Measurements from ENCODE around the gene TDP1. TPM values are rescaled to one million over a fixed set of nuclear protein-coding genes. Genes with fewer than 3 reads are reported as not detected.

The TDP1 gene
- total and polyA plus RNA-seq, 2 of the 13 experiments (the other 11 are each of a cell fraction or from before 2014, with no cell fraction given), result 16.4 to 31.2 TPM

GRCh38 chr14:89933002-89933401 lies 22.7 kb upstream of the TDP1 start:
- CTCF ChIA-PET (ENCODE audit: low intra/inter-chr PET ratio, low total read pairs), result no interaction called here
- no peak overlapping the region for H2AFZ ChIP-seq (ENCODE audit: low read length)
- in situ Hi-C loops (cut with HindIII; ENCODE audit: extremely low pct_ligation_motif_present, low pct_unique_long_range_greater_than_20kb), result no loop called here
- TF ChIP-seq ZNF224 (CRISPR knock-in tag; IDR thresholded peaks at IDR 0.05) (no peak), HMGXB3 (CRISPR knock-in tag; IDR thresholded peaks at IDR 0.05; ENCODE audit: borderline replicate concordance) (no peak), ZSCAN25 (CRISPR knock-in tag; IDR thresholded peaks at IDR 0.05) (no peak), ZNF616 (CRISPR knock-in tag; IDR thresholded peaks at IDR 0.05; ENCODE audit: low read depth) (no peak), HOXD1 (CRISPR knock-in tag; IDR thresholded peaks at IDR 0.05) (no peak), PLSCR1 (CRISPR knock-in tag; IDR thresholded peaks at IDR 0.05; ENCODE audit: borderline replicate concordance) (no peak), SP2 (CRISPR knock-in tag; IDR thresholded peaks at IDR 0.05) (no peak), PBX3 (CRISPR knock-in tag; IDR thresholded peaks at IDR 0.05; ENCODE audit: borderline replicate concordance) (no peak), ZBTB7A (CRISPR knock-in tag; IDR thresholded peaks at IDR 0.05) (no peak), DR1 (CRISPR knock-in tag; IDR thresholded peaks at IDR 0.05) (no peak), CAMTA2 (CRISPR knock-in tag; IDR thresholded peaks at IDR 0.05; ENCODE audit: borderline replicate concordance) (no peak), ZNF772 (CRISPR knock-in tag; IDR thresholded peaks at IDR 0.05) (no peak), EED (CRISPR knock-in tag; IDR thresholded peaks at IDR 0.05) (no peak)
- intact Hi-C loops (cut with micrococcal nuclease; ENCODE audit: unreplicated experiment), result no loop called here
- WGBS (ENCODE audit: low lambda C conversion rate), result 90% methylated on average over 6 of the region's 6 CpGs
- POLR2A ChIA-PET, result no interaction called here
- no peak overlapping the region for H3K27ac ChIP-seq (ENCODE audit: extremely low read length, insufficient read depth, low read length)
- no TSS peak for BruUV-seq (replicated peaks)
- H3K36me3 ChIP-seq (replicated peaks in 1 of 2; ENCODE audit: control insufficient read depth in 1 of 2, insufficient read depth in 2 of 2, low read length in 2 of 2), result peaks cover 2 to 16% of the 10 kb centered on the region in 2 experiments; a peak in 4 of 5 replicates
- no peaks in the 10 kb centered on the region for H3K27me3 ChIP-seq (ENCODE audit: control insufficient read depth in 1 of 2, insufficient read depth in 2 of 2, low read length in 2 of 2)
- no peak overlapping the region for H3K4me2 ChIP-seq (ENCODE audit: low read depth, low read length)
- ATAC-seq (no peak), FAIRE-seq (no peak), DNase-seq (ENCODE audit: low spot score) (no peak)
- no peaks in the 10 kb centered on the region for H3K9me3 ChIP-seq (ENCODE audit: low read length)
- H3K9ac ChIP-seq (ENCODE audit: insufficient read depth, low read depth, low read length), result no peak overlapping the region
- H3K4me1 ChIP-seq (ENCODE audit: insufficient read depth, low read length), result no peaks in the 10 kb centered on the region
- H3K79me2 ChIP-seq (ENCODE audit: insufficient read depth, low read length), result no peaks in the 10 kb centered on the region
- no peak overlapping the region for H3K4me3 ChIP-seq (replicated peaks in 1 of 3; ENCODE audit: insufficient read depth in 1 of 3, low read depth in 2 of 3, low read length in 3 of 3)
- H4K20me1 ChIP-seq (ENCODE audit: insufficient read depth, low read length), result no peaks in the 10 kb centered on the region

All from HepG2 (cell line).